ENCODE results near the gene MACO1.

The MACO1 gene

GRCh38 chr1:25546193-25546592 is 115.5 kb downstream of the MACO1 start:
- H3K9ac ChIP-seq (ENCODE audit: low read length) = peak overlapping the region; percentile 89; the same call in 1 of the 2 replicates
- H3K79me2 ChIP-seq (ENCODE audit: low read length) = peaks cover 57% of the 10 kb centered on the region
- H2AFZ ChIP-seq (ENCODE audit: low read length) = no peak overlapping the region
- H3K27me3 ChIP-seq (replicated peaks; ENCODE audit: insufficient read depth, low read length) = no peaks in the 10 kb centered on the region
- H3K36me3 ChIP-seq (replicated peaks; ENCODE audit: insufficient read depth, low read length) = no peaks in the 10 kb centered on the region
- H4K20me1 ChIP-seq (ENCODE audit: insufficient read depth, low read length) = no peaks in the 10 kb centered on the region
- H3K27ac ChIP-seq (ENCODE audit: low read length) = peak overlapping the region; percentile 39; the same call in 1 of the 2 replicates
- no peak for DNase-seq
- no peaks in the 10 kb centered on the region for H3K9me2 ChIP-seq (replicated peaks; ENCODE audit: insufficient read depth, low read length)
- H3F3A ChIP-seq (ENCODE audit: insufficient read depth, low read length) = peaks cover 29% of the 10 kb centered on the region
- peak overlapping the region; percentile 98 for H3K4me2 ChIP-seq (ENCODE audit: low read depth, low read length)
- no peaks in the 10 kb centered on the region for H3K9me3 ChIP-seq (replicated peaks; ENCODE audit: insufficient read depth, low read length)
- no peak overlapping the region for H3K4me3 ChIP-seq (ENCODE audit: low read length)
- H3K4me1 ChIP-seq (ENCODE audit: low read length) = peaks cover 58% of the 10 kb centered on the region
- TF ChIP-seq EZH2 (optimal IDR thresholded peaks at IDR 0.05; ENCODE audit: low read depth, low read length) (no peak), EZH2phosphoT487 (IDR thresholded peaks at IDR 0.05; ENCODE audit: low read length) (no peak), CTCF (IDR thresholded peaks at IDR 0.05; ENCODE audit: low read length) (no peak)

DNA sequence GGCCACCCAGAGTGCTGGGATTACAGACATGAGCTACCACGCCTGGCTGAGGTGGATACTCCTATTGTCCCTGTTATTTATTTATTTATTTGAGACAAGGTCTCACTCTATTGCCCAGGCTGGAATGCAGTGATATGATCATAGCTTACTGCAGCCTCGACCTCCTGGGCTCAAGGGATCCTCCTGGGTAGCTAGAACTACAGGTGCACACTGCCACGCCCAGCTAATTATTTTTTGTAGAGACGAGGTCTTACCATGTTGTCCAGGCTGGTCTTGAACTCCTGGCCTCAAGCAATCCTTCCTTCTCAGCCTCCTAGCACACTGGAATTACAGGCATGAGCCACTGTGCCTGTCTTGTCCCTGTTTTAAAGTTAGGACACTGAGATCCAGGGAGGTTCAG is 117.9 kb downstream of the MACO1 start:
- H3F3A ChIP-seq (ENCODE audit: insufficient read depth, low read length) = peaks cover 29% of the 10 kb centered on the region
- H3K4me2 ChIP-seq (ENCODE audit: low read depth, low read length) = peak overlapping the region; percentile 74
- peak overlapping the region; percentile 99 for H3K27ac ChIP-seq (ENCODE audit: low read length)
- H3K9me3 ChIP-seq (replicated peaks; ENCODE audit: insufficient read depth, low read length) = no peaks in the 10 kb centered on the region
- peaks cover 66% of the 10 kb centered on the region for H3K4me1 ChIP-seq (ENCODE audit: low read length)
- no peak for TF ChIP-seq EZH2phosphoT487 (IDR thresholded peaks at IDR 0.05; ENCODE audit: low read length)
- TF ChIP-seq CTCF (IDR thresholded peaks at IDR 0.05; ENCODE audit: low read length) = no peak
- no peak for TF ChIP-seq EZH2 (optimal IDR thresholded peaks at IDR 0.05; ENCODE audit: low read depth, low read length)
- peak overlapping the region; percentile 19; the same call in 1 of the 2 replicates for H3K4me3 ChIP-seq (ENCODE audit: low read length)
- DNase-seq = peak; percentile 54
- H3K36me3 ChIP-seq (replicated peaks; ENCODE audit: insufficient read depth, low read length) = no peaks in the 10 kb centered on the region
- no peaks in the 10 kb centered on the region for H3K9me2 ChIP-seq (replicated peaks; ENCODE audit: insufficient read depth, low read length)
- H3K9ac ChIP-seq (ENCODE audit: low read length) = peak overlapping the region; percentile 83
- H3K27me3 ChIP-seq (replicated peaks; ENCODE audit: insufficient read depth, low read length) = no peaks in the 10 kb centered on the region
- H4K20me1 ChIP-seq (ENCODE audit: insufficient read depth, low read length) = no peaks in the 10 kb centered on the region
- H2AFZ ChIP-seq (ENCODE audit: low read length) = no peak overlapping the region
- peaks cover 81% of the 10 kb centered on the region for H3K79me2 ChIP-seq (ENCODE audit: low read length)

GRCh38 chr1:25549273-25550154 is 118.8 kb downstream of the MACO1 start:
- H3K9me2 ChIP-seq (replicated peaks; ENCODE audit: insufficient read depth, low read length) = no peaks in the 10 kb centered on the region
- H3K79me2 ChIP-seq (ENCODE audit: low read length) = peaks cover 81% of the 10 kb centered on the region
- peak overlapping the region; percentile 56 for H3K4me3 ChIP-seq (ENCODE audit: low read length)
- H2AFZ ChIP-seq (ENCODE audit: low read length) = no peak overlapping the region
- peaks cover 29% of the 10 kb centered on the region for H3F3A ChIP-seq (ENCODE audit: insufficient read depth, low read length)
- TF ChIP-seq EZH2 (optimal IDR thresholded peaks at IDR 0.05; ENCODE audit: low read depth, low read length) (no peak), EZH2phosphoT487 (IDR thresholded peaks at IDR 0.05; ENCODE audit: low read length) (no peak), CTCF (IDR thresholded peaks at IDR 0.05; ENCODE audit: low read length) (no peak; the same call in 1 of the 2 replicates)
- H3K9me3 ChIP-seq (replicated peaks; ENCODE audit: insufficient read depth, low read length) = no peaks in the 10 kb centered on the region
- peaks cover 67% of the 10 kb centered on the region for H3K4me1 ChIP-seq (ENCODE audit: low read length)
- H3K9ac ChIP-seq (ENCODE audit: low read length) = peak overlapping the region; percentile 83
- H3K27me3 ChIP-seq (replicated peaks; ENCODE audit: insufficient read depth, low read length) = no peaks in the 10 kb centered on the region
- peak overlapping the region; percentile 95 for H3K4me2 ChIP-seq (ENCODE audit: low read depth, low read length)
- H3K36me3 ChIP-seq (replicated peaks; ENCODE audit: insufficient read depth, low read length) = no peaks in the 10 kb centered on the region
- no peaks in the 10 kb centered on the region; the same call in 1 of the 2 replicates for H4K20me1 ChIP-seq (ENCODE audit: insufficient read depth, low read length)
- peak overlapping the region; percentile 99 for H3K27ac ChIP-seq (ENCODE audit: low read length)
- peak; percentile 99 for DNase-seq

All from MM.1S (cell line).